HG03175 (cell line): ENCODE measurements around the gene RAB25.

ENCODE experiments used
- ATAC-seq: cut with Tn5 transposase; IDR thresholded peaks from one replicate; pipeline ENCODE4 v1.9.1; 2021; ENCODE audit warnings: mild to moderate bottlenecking, moderate library complexity; ENCODE audit not compliant: unreplicated experiment

RAB25 gene

GRCh38 chr1:156078728-156079127, 17.8 kb downstream of the RAB25 start:
- no peak for ATAC-seq

GRCh38 chr1:156079762-156080161, 18.8 kb downstream of the RAB25 start:
- ATAC-seq = no peak

- no peak for ATAC-seq
Observed at GRCh38 chr1:156080241-156080862, 19.4 kb downstream of the RAB25 start.

- no peak for ATAC-seq
Observed at GRCh38 chr1:156080863-156081179, 19.9 kb downstream of the RAB25 start.

- no peak for ATAC-seq
Observed at GRCh38 chr1:156081180-156081916, 20.4 kb downstream of the RAB25 start.

- ATAC-seq = no peak
Observed at GRCh38 chr1:156081917-156082308, 21.0 kb downstream of the RAB25 start.

GRCh38 chr1:156082309-156083091, 21.5 kb downstream of the RAB25 start, which contains the start of gene MEX3A:
TSS of gene MEX3A (minus strand) at chr1:156082465. CDS start at chr1:156081998, 467 bp downstream.
- ATAC-seq = no peak

GRCh38 chr1:156083800-156084790, 23.1 kb downstream of the RAB25 start:
- ATAC-seq = no peak

- ATAC-seq = no peak
Observed at GRCh38 chr1:156086256-156086662, 25.3 kb downstream of the RAB25 start.

- no peak for ATAC-seq
Observed at GRCh38 chr1:156089704-156090103, 28.7 kb downstream of the RAB25 start.

- no peak for ATAC-seq
Observed at GRCh38 chr1:156090138-156090839, 29.3 kb downstream of the RAB25 start.

GRCh38 chr1:156090840-156091188, 29.9 kb downstream of the RAB25 start:
- ATAC-seq = no peak

GRCh38 chr1:156091610-156092009, 30.6 kb downstream of the RAB25 start:
- ATAC-seq = no peak

GRCh38 chr1:156095906-156096508, 35.0 kb downstream of the RAB25 start:
- no peak for ATAC-seq

GRCh38 chr1:156096640-156097391, 35.9 kb downstream of the RAB25 start:
- ATAC-seq = peak; percentile 70

GRCh38 chr1:156097499-156098178, 36.7 kb downstream of the RAB25 start:
- ATAC-seq = no peak

- no peak for ATAC-seq
Observed at GRCh38 chr1:156098784-156099183, 37.8 kb downstream of the RAB25 start.

GRCh38 chr1:156099282-156099681, 38.3 kb downstream of the RAB25 start:
- no peak for ATAC-seq
